ENCODE results near the gene ZEB1.
A peak's percentile ranks its signal among the peaks of the same experiment; 100 is the strongest.
"Not testable (repeated sequence)": the region's sequence is repeated elsewhere in the genome, so short reads cannot be mapped to it uniquely, and the experiment has no call there.

Gene ZEB1

DNA sequence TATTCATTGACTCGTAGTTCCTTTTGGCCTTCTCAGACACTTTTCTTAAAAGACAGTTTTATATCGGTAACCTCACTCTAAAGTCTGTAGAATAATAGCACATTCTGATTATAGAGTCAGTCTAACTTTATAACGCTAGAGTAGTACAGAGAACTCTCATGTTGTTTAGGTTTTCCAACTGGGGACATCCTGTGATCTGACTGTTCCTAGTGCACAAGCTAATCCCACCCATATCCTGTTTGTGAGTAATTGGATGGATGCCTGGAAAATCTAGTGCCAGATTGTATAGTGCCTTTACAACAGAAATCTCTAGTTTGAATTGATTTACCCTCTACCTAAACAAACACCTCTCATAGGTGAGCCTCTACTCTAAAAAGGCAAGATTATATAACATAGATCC lies 107.4 kb downstream of the ZEB1 start:
- H3K4me3 ChIP-seq (ENCODE audit: insufficient read depth, low read length, poor library complexity, severe bottlenecking) = no peak overlapping the region
- H3K27ac ChIP-seq (ENCODE audit: low read depth, low read length) = no peak overlapping the region

DNA sequence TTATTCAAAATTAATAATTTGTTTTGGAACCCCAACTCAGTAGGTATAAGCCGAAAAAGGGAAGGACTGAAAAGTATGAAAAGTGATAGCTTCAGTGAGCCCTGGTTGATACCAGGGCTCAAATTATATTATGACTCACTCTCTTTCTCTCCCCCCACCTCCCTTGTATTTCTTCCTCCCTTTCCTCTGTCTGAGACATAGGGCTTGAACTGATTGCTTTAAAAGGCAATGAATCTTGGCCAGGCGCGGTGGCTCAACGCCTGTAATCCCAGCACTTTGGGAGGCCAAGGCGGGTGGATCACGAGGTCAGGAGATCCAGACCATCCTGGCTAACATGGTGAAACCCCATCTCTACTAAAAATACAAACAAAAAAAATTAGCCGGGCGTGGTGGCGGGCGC lies 108.3 kb downstream of the ZEB1 start:
- H3K27ac ChIP-seq (ENCODE audit: low read depth, low read length); H3K9ac ChIP-seq (ENCODE audit: low read length); H3F3A ChIP-seq (ENCODE audit: insufficient read depth); H2AFZ ChIP-seq (ENCODE audit: low read depth, low read length, severe bottlenecking); H3K9me2 ChIP-seq (replicated peaks; ENCODE audit: insufficient read depth, low read length); H3K36me3 ChIP-seq (ENCODE audit: low read length); H3K27me3 ChIP-seq (ENCODE audit: low read length); H3K4me3 ChIP-seq (ENCODE audit: insufficient read depth, low read length, poor library complexity, severe bottlenecking); H3K9me3 ChIP-seq (ENCODE audit: insufficient read depth, low read length); H3K4me2 ChIP-seq (ENCODE audit: low read depth, low read length, poor library complexity, severe bottlenecking); H4K20me1 ChIP-seq (ENCODE audit: low read depth, low read length): not testable (repeated sequence)
- peaks cover 68% of the 10 kb centered on the region for H3K79me2 ChIP-seq (ENCODE audit: insufficient read depth, low read length)

More for the DNA sequence above, 107.4 kb downstream of the ZEB1 start:
- H3K36me3 ChIP-seq (ENCODE audit: low read length) = no peaks in the 10 kb centered on the region
- peaks cover 75% of the 10 kb centered on the region for H3K79me2 ChIP-seq (ENCODE audit: insufficient read depth, low read length)
- no peak overlapping the region for H3K9ac ChIP-seq (ENCODE audit: low read length)
- H3K4me2 ChIP-seq (ENCODE audit: low read depth, low read length, poor library complexity, severe bottlenecking) = peak overlapping the region; percentile 26
- no peaks in the 10 kb centered on the region for H3K27me3 ChIP-seq (ENCODE audit: low read length)
- H3K9me3 ChIP-seq (ENCODE audit: insufficient read depth, low read length) = no peaks in the 10 kb centered on the region
- H4K20me1 ChIP-seq (ENCODE audit: low read depth, low read length) = peaks cover 6% of the 10 kb centered on the region; the same call in 1 of the 2 replicates
- no peak overlapping the region for H2AFZ ChIP-seq (ENCODE audit: low read depth, low read length, severe bottlenecking)
- TF ChIP-seq EZH2phosphoT487 (conservative IDR thresholded peaks at IDR 0.05; ENCODE audit: low read length) = no peak
- TF ChIP-seq, protein P1, sequence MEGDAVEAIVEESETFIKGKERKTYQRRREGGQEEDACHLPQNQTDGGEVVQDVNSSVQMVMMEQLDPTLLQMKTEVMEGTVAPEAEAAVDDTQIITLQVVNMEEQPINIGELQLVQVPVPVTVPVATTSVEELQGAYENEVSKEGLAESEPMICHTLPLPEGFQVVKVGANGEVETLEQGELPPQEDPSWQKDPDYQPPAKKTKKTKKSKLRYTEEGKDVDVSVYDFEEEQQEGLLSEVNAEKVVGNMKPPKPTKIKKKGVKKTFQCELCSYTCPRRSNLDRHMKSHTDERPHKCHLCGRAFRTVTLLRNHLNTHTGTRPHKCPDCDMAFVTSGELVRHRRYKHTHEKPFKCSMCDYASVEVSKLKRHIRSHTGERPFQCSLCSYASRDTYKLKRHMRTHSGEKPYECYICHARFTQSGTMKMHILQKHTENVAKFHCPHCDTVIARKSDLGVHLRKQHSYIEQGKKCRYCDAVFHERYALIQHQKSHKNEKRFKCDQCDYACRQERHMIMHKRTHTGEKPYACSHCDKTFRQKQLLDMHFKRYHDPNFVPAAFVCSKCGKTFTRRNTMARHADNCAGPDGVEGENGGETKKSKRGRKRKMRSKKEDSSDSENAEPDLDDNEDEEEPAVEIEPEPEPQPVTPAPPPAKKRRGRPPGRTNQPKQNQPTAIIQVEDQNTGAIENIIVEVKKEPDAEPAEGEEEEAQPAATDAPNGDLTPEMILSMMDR (IDR thresholded peaks at IDR 0.05; ENCODE audit: insufficient read depth, low read length, poor library complexity, severe bottlenecking) = no peak
- no peaks in the 10 kb centered on the region for H3K9me2 ChIP-seq (replicated peaks; ENCODE audit: insufficient read depth, low read length)
- H3F3A ChIP-seq (ENCODE audit: insufficient read depth) = no peaks in the 10 kb centered on the region

DNA sequence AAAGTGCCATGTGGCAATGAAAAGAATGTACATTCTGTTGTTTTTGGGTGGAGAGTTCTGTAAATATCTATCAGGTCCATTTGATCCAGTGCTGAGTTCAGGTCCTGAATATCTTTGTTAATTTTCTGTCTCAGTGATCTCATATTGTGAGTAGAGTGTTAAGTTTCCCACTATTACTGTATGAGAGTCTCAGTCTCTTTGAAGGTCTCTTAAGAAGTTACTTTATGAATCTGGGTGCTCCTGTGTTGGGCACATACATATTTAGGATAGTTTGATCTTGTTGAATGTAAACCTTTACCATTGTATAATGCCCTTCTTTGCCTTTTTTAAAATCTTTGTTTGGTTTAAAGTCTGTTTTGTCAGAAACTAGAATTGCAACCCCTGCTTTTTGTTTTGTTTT lies 109.5 kb downstream of the ZEB1 start:
- not testable (repeated sequence) for H3F3A ChIP-seq (ENCODE audit: insufficient read depth); H3K4me3 ChIP-seq (ENCODE audit: insufficient read depth, low read length, poor library complexity, severe bottlenecking); H3K9ac ChIP-seq (ENCODE audit: low read length); H3K9me2 ChIP-seq (replicated peaks; ENCODE audit: insufficient read depth, low read length); H3K27me3 ChIP-seq (ENCODE audit: low read length); H2AFZ ChIP-seq (ENCODE audit: low read depth, low read length, severe bottlenecking); H3K27ac ChIP-seq (ENCODE audit: low read depth, low read length); H3K4me2 ChIP-seq (ENCODE audit: low read depth, low read length, poor library complexity, severe bottlenecking); H3K36me3 ChIP-seq (ENCODE audit: low read length); H4K20me1 ChIP-seq (ENCODE audit: low read depth, low read length); H3K9me3 ChIP-seq (ENCODE audit: insufficient read depth, low read length)
- H3K79me2 ChIP-seq (ENCODE audit: insufficient read depth, low read length) = peaks cover 67% of the 10 kb centered on the region

DNA sequence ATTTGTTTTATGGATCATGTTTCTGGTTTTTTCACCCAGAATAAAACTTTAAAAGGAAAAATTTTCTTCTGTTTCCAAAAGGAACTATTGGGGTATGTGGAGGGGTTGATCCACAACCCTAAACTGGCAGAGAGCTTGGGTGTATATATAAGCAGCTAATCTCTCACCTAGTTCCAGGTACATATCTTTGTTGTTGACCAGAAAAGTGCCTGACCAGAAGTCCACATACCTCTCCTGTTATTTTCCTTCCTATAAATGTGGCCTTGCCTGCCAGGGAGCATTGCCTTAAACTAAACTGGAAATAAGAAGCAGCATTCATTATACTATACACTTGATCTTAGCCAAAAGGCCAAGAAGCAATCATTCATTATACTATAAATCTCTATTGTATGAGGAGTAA lies 112.0 kb downstream of the ZEB1 start:
- Histone ChIP-seq H3K9me3 (ENCODE audit: insufficient read depth, low read length) (no peaks in the 10 kb centered on the region), H3F3A (ENCODE audit: insufficient read depth) (no peaks in the 10 kb centered on the region), H3K9ac (ENCODE audit: low read length) (no peak overlapping the region), H4K20me1 (ENCODE audit: low read depth, low read length) (no peaks in the 10 kb centered on the region), H3K36me3 (ENCODE audit: low read length) (no peaks in the 10 kb centered on the region), H2AFZ (ENCODE audit: low read depth, low read length, severe bottlenecking) (no peak overlapping the region), H3K27ac (ENCODE audit: low read depth, low read length) (no peak overlapping the region), H3K4me3 (ENCODE audit: insufficient read depth, low read length, poor library complexity, severe bottlenecking) (no peak overlapping the region), H3K27me3 (ENCODE audit: low read length) (no peaks in the 10 kb centered on the region), H3K9me2 (replicated peaks; ENCODE audit: insufficient read depth, low read length) (no peaks in the 10 kb centered on the region), H3K79me2 (ENCODE audit: insufficient read depth, low read length) (peaks cover 58% of the 10 kb centered on the region), H3K4me2 (ENCODE audit: low read depth, low read length, poor library complexity, severe bottlenecking) (no peak overlapping the region)
- TF ChIP-seq EZH2phosphoT487 (conservative IDR thresholded peaks at IDR 0.05; ENCODE audit: low read length) = no peak
- TF ChIP-seq, protein P1 (IDR thresholded peaks at IDR 0.05; ENCODE audit: insufficient read depth, low read length, poor library complexity, severe bottlenecking) = no peak
